ENCODE results near the gene RNF175.
A peak's percentile ranks its signal among the peaks of the same experiment; 100 is the strongest.

RNF175 gene

DNA sequence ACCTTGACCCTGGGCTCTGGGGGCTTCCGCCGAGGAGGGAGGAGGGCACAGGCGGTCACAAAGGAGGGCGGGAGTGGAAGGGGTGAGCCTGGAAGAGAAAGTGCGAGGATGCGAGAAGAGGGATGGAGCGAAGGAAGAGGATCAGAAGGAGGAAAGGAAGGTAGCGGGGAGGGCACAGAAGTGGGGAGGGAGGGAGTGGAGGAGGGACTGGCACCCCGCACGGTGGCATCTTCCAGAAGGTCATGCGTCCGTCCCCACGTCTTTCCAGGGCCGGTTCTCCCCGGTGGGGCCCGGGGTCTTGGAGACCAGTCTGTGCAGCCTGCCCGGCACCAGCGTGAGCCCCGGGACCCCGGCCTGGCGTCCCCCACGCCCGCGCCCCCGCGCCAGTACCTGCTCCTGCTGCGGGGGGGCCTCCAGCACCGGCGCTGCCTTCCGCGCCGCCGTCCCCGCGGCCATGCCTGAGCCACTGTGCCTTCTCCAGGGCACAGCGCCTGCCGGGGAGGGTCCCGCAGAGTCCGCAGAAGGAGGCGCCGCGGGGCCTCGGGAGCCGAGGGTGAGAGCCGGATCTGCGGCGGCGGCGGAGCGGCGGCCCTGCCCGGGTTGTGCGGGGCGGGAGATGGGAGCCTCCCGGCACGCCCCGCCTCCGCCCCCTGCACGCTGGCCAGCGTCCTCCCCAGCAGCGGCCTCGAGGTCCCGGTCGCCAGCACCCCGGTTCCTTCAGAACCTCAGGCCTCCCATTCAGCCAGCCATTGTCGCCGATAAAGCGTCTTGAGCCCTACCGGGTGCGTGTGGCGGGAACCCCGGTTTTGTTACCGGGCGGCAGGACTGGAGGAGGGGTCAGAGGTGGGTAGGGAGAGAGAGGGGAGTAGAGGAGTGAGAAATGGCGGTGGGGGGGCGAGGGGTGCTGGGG is at the start of gene RNF175:
Gene RNF175, minus strand, starts transcription at position 618 of the 910 bp plus-strand sequence. Its CDS starts 162 bp downstream, at position 456.
- DNase-seq, result peak; percentile 29

DNA sequence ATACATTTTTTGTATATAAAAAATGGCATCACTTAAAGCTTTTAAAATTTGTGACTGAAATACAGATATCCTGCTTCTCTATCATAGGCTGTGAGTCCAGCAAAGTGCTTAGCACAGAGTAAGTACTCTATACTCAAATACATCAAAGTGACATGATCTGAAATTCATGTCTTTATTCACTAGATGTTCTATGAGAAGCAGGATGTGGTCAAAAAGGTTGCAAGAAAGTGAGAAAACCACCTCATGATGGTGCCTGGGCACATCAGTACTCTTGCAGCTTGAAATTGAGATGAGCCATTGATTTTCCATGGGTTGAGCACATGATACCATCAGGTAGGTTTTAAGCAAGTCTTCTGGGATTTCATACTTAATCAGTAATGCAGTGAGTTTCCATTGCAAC is 49.5 kb upstream of the RNF175 start:
- DNase-seq, result peak; percentile 27

DNA sequence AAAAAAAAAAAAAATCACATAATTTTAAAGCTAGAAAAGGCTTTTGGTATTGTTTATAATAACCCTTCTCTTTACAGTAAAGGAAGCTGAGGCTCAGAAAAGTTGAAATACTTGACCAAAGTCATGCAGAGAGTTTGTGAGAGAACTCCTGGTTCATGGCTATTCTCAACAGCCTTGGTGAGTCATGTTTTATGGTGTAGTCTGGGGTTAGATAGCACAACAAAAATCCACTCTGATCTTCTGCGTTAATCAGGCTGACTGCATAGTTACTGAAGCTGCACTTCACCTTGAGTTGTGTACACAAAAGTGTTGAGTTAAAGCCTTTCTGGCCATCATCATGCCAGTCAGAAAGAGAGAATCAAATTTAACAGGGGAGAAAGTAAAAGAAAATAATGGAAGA is 48.4 kb upstream of the RNF175 start:
- no peak for DNase-seq

DNA sequence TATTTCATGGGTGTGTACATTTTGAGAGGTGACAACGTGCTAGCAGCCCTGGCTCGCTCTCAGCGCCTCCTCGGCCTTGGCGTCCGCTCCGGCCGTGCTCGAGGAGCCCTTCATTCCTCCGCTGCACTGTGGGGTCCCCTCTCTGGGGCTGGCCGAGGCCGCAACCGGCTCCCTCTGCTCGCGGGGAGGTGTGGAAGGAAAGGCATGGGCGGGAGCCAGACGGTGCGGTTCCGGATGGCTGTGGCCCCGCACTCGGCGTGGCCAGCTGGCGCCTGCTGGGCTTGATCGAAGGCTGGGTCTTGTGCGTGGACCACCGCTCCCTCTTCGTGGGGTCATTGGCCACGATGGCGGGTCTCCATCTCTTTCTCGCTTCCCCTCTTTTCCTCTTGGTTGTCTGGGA is 46.2 kb upstream of the RNF175 start:
- DNase-seq, result no peak

DNA sequence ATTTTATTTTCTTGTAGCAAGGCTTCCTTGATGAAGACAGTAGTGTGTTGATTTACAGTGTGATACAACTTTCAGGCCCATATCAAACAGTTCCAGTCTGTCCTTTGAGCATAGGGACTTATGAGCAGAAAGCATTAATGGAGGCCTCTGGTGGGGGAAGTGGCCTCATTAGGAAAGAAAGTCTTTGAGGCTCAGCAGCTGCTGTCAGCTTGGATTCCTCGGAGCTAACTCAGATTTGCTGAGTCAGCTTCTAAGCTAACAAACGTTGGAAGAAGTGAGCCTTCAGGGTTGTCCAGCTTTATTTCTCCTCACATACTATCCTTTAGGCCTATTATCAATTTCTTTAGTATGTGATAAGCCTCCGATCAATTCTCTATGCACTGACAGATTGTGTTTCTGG is 44.9 kb upstream of the RNF175 start:
- DNase-seq, result no peak

DNA sequence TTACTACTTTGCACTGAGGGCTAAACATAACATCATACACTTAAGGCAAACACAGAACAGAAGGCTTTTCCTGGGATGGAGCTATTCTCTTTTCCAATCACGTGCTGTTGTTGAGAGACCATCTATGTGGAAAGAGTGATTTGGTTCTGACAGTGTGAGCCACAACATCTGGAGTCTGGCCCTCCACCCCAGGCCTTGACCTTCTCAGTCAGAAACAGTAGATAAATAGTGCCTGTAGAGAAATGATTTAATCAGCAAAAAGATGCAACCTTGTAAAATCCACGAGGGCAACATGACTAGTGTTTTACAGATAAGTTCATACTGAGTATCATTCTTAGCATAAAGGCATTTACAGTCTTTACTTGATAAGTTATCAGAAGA is 39.9 kb upstream of the RNF175 start:
- no peak for DNase-seq

DNA sequence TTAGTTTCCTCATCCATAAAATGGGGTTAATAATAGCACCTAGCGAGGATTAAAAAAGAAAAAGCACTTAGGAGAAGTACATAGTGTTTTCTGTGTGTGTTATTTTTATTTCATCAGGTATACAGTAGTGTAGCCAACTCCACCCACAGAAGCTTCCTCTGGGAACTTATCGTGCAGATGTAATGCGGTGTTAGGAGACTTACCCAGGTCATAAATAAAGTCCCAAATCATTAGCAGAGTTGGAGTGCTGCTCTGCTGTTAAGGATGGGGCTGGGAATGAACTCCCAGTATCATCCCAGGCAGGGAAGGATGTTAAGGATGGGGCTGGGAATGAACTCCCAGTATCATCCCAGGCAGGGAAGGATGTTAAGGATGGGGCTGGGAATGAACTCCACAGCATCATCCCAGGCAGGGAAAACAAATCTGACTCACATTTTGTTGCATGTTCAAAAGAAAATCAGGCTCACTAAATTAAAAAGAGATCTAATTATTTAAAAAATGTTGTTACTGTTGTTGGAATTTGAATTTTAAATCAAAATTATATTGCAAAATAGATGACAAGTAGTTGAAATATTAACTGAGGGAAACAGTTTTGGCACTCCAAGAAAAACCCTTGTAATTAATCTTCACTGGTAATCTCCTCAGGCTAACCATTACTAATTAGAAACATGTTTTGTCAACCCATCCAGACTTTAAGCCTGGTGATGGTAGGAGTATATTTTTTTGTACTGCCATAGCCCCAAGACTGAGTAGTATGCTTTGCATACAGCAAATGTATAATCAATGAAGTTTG is 39.3 kb upstream of the RNF175 start:
- DNase-seq, result no peak

DNA sequence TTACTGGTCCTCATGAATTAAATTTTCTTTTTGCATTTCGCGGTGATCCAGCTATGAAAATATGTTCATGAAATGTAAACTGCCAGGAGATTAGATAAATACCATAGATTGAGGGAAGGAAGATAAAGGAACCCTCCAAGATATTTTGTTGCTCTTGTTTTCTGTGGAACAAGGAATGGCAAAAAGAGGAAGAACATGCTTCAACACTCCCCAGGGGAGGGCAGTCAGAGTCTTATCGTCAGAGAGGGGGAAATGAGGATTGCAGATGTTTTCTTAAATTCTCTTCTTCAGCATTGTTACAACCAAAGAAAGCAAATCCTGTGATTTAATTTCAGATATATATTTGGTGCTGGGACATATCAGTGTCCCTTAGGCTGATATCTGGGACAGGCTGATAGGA is 38.6 kb upstream of the RNF175 start:
- DNase-seq, result no peak

DNA sequence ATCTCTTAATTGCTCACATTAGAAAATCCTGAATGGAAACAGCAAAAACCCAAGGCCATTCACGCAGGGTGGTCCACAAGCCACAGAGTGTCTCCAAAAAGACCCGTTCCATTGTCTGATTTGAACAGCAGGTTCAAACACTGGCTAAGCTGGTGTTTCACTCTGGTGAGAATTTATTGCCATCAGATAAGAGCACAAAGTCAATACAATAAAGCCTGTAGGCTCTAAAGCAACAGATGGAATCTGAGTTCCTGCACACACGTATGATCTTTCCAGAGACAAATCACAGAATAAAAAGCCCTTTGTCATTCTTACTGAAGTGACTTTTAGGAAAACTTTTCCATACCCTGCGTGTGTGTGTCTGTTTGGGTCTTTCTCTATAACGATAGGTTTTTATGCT is 34.2 kb upstream of the RNF175 start:
- DNase-seq, result no peak

DNA sequence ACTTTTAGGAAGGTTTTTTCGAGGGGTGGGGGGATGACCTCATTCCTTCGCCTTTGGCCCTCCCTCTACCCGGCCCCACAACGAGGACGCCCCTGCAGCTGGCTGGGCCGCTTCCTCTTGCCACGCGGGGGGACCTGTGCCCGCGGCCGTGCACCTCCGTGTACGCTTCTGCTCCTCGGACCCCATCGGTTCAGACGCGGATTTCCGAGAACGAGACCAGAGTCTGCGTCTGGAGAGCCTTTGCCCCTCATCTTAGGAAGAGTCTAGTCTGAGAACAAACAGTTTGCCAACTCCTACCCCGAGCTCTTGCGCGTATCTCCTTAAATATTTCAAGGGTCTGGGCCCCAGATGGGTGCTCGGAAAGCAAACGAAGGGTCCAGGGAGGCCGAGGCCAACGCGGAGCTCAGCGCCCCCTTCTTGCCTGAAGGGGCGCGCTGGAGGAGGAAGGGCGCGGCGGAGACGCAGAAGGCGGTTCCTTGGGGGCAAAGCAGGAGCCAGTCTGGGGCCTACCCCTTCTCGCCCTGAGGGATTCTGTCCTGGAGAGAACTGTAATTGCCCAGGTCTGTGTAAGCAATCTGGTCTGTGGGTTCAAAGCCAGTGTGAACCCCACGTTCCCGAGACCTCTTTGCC is 32.9 kb upstream of the RNF175 start:
- DNase-seq, result peak; percentile 25

DNA sequence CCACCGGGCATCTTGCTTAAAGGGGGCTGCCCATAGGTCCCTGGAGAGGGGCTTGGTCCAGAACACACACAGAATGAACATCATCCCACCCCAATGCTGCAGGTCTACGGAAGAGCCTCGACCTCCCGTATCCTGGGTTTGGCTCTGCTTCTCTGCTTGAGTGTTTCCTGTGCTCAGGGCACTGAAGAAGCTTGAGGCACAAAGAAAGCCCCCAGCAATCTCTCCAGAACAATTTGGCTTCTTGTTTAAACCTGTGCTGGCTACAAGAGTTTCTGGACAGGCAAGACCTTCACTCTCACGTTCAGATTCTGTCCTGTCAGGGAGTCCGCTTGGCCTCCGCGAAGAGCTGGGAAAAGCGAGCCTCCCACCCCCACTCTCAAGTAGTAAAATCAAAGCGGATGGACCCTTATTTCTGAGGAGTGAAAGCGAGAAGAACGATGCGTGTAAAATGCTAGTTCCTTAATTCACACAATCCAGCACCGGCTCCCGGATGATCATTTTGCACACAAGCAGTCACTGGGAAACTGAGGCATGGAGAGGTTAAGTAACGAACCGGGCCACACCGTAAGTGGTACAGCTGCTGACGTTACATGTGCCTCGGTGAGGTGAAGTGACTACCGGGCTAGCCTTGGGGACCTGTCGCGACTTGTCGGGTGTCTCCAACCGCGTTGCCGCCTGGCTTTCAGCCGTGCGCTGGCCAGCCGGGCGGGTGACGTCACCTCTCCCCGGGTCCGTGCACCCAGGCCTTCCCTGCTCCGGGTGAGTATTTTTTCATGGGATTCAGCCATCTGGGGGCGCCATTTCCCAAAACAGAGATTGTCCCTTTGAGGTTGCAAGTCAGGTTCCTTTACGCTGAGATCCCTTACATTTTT is 32.2 kb upstream of the RNF175 start:
- peak; percentile 71 for DNase-seq

DNA sequence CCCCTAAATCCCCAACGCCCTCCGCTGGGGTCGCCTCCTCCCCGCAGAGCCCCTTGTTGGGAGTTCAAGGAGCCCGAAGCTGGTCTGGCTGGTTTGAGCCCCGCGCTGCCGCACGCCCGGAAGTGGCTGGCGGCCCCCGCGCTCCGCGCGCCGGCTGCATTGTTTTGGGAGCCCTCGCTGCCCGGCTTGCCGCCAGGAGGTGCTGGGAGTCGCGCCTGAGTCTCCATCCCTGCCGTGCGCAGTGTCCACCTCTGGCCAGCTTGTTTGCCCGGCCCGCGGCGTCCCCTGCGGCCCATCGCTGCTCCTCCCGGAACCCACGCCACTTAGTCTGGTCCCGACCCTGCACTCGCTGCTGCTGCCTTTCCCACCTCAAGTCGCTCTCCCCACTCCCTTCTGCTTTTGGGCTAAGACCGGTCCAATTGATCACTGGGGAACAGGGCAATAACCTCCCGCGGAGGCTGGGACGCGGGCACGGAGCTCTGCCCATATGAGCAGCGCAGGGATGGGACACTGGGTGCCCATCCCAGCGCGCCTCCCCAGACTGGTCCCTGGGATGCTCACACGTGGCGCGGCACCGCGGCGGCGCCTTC is 31.2 kb upstream of the RNF175 start:
- peak; percentile 56 for DNase-seq

DNA sequence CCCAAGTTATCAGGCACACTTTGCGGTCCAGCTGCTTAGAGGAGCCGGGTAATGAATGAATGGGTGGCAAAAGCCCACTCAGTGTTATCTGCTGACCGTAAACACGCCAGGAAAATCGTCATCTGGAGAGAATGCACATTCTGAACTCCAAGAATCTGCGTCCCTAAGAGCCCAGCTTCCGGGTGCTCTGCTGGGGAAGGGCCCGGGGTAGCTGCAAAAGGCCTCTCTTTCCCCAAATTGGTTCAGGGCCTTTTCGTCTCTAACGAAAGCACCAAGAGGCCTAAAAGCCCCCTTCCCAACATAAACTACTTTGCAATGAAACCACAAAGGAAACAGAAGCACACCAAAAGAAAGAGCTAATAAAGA is 30.7 kb upstream of the RNF175 start:
- DNase-seq, result no peak

DNA sequence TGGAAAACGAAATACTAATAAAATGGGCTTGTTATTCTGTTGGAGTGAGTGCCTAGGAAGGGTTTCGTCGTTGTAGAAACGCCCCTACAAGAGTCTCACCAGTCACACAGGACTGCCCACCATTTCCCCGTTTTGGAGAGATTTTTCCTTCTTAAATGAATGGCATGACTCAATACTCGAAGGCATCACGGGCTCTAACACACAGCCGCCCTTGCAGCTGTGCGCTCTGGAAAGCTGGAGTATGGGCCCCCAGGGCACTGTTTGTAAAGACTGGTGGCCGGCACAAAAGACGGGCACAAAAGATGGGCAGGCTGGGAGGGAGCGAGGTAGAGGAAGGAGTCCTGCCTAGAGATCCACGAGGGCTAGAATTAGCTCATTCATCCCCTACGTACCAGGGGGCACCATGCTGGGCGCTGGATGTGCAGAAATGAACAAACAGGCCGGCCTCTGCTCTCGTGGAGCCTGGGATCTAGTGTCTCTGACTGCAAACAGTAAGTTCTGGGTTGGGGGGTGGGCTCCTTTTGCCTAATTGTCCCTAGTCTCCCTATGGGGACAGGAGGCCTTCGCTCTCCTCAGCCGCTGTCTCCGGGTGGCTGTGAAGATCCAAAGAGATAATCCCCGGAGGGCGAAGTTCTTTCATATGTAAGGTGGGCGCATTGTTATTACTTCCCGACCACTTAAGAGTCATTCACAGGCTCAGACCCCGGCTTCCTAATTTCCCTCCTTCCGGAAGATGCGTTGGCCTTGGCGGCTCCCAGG is 30.1 kb upstream of the RNF175 start:
- peak; percentile 27 for DNase-seq

DNA sequence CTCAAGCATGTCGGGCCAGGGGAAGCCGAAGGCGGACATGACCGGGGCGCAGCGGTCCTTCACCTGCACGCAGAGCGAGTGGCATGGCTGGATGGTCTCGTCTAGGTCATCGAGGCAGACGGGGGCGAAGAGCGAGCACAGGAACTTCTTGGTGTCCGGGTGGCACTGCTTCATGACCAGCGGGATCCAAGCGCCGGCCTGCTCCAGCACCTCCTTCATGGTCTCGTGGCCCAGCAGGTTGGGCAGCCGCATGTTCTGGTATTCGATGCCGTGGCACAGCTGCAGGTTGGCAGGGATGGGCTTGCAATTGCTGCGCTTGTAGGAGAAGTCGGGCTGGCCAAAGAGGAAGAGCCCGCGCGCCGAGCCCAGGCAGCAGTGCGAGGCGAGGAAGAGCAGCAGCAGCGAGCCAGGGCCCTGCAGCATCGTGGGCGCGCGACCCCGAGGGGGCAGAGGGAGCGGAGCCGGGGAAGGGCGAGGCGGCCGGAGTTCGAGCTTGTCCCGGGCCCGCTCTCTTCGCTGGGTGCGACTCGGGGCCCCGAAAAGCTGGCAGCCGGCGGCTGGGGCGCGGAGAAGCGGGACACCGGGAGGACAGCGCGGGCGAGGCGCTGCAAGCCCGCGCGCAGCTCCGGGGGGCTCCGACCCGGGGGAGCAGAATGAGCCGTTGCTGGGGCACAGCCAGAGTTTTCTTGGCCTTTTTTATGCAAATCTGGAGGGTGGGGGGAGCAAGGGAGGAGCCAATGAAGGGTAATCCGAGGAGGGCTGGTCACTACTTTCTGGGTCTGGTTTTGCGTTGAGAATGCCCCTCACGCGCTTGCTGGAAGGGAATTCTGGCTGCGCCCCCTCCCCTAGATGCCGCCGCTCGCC is 28.8 kb upstream of the RNF175 start, which contains the start of gene SFRP2:
Gene SFRP2, minus strand, starts transcription at position 671 of the 864 bp plus-strand sequence. Its CDS starts 248 bp downstream, at position 423.
- peak; percentile 28 for DNase-seq

DNA sequence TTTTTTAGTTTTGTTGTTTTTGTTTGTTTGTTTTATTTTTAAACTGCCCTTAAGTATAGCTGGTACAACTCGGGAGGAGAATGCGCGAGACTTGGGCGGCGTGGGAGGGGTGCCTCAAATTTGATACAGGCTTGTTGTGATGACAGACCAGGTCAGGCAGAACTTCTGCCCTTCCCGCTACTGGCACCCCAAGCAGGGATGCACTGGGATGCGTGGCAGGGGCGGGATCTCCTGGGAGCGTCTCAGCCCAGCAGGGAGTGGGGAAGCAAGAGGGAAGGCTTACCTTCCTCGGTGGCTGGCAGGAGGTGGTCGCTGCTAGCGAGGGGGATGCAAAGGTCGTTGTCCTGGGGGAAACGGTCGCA is 28.2 kb upstream of the RNF175 start:
- DNase-seq, result peak; percentile 28

DNA sequence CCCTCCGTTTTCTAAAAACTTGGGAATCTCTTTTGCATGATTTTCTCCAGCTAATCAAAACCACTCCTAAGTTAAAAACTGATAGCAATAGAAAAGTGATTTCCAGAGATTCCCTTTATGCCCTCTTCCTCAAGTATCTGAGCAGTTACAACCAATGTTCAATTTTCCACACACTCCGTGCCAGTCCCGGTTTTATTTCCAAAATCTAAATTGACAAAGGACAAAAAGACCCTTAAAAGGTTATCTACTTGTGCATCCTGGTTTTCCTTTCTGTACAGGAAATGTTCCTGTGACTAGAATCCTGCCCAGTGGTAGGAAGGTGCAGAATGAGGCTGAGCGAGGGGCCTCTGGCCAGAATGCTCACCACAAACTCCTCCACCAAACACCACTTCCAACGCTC is 27.8 kb upstream of the RNF175 start:
- no peak for DNase-seq

DNA sequence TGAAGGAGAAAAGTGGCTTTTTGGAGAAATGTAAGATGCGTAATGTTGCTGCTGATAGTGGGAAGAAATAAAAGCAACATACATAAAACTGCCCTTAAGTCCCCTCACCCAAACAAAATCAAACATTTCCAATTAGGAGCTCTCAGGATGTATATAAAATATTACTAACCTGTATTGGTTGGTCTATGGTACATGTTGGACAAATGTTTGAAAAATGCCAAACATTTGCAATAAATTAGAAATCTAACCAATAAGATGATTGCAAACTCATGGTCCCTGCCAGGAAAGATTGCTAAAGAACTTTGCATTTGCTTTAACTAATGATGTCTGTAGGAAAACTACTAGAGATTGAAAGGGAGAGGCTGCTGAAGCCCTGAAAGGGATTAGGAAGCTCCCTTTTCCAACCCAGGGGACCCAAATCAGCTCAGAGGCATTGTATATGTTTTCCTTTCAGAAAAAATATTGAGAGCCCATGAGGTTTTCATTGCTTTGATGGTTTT is 27.3 kb upstream of the RNF175 start:
- DNase-seq, result no peak

DNA sequence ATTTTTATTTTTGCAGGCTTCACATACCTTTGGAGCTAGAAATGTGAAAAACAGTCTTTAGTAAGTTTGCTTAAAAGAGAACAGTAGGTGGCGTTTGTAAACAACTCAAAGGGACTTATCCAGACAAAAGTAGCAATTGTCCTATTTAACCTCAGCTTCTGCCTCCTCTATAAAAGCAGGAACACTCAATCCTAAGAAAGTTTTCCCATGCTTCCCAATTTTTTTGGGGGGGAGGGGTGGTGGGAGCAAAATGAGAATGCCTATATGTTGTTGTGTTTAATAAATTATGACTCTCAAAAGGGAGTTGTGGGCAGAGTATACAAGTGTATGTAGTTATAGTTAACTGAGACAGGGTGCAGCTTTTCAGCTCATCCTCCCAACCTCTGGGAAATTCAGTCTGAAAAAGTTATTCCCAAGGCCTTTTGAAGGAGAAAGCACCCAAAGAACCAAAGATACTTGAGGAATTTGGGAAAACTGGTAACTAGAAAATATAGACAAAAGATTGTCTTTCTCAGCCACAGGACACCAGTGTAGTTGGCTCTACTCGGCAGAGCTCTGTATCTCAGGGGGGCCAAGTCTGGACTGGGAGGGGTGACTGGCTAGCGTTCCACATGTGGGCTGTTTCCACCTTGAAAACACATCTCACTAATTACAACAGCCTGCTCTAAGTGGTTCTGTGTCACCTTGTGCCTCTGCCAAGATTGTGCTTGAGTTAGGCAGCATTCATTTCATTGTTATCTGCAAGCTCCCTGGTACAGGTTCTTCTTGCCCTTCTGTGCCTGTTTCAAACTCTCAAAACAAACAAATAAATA is 26.3 kb upstream of the RNF175 start:
- DNase-seq, result no peak

All from stimulated activated CD8-positive, alpha-beta memory T cell treated with anti-CD3 and anti-CD28 coated beads, Interleukin-4, amount 100 ng/mL, for 48 hours (primary cell).